Cardiac fibroblast (primary cell): Measurements from ENCODE around the gene HIF1A.

Experiments
- DNase-seq, 2 donors: peaks; one replicate each; pipeline versions ENCODE4 v3.0.0 to v3.0.0-alpha.2; 2010; ENCODE audit warnings: low read depth in 2 of 2
- H3K4me3 ChIP-seq, 2 donors: replicated peaks in 1 of 2; 1 replicate in 1 of 2; 2 replicates in 1 of 2; pipeline ENCODE4 v1.5.1; 2011; ENCODE audit warnings: low read depth in 2 of 2, low read length in 2 of 2, mild to moderate bottlenecking in 2 of 2, moderate library complexity in 1 of 2
- CTCF ChIP-seq: IDR thresholded peaks from one replicate; pipeline ENCODE4 v1.5.1; 2011; ENCODE audit warnings: low read depth, mild to moderate bottlenecking, low read length, inconsistent platforms

HIF1A gene

GRCh38 chr14:61694830-61695694 is at the start of gene HIF1A:
HIF1A (plus strand) TSS chr14:61695513; CDS start chr14:61695805, 292 bp downstream.
- peak; percentile 14 for TF ChIP-seq CTCF
- DNase-seq: peak; percentile 99 to 100
- peak within 1 kb of the TSS; percentile 82 for H3K4me3 ChIP-seq

GRCh38 chr14:61646366-61647116 is 48.8 kb upstream of the HIF1A start:
- DNase-seq: peak; percentile 52
- no peak for TF ChIP-seq CTCF

GRCh38 chr14:61647704-61648103 is 47.6 kb upstream of the HIF1A start:
- TF ChIP-seq CTCF: no peak
- no peak for DNase-seq
- no peak overlapping the region for H3K4me3 ChIP-seq

More at GRCh38 chr14:61646366-61647116, 48.8 kb upstream of the HIF1A start:
- no peak overlapping the region for H3K4me3 ChIP-seq

- TF ChIP-seq CTCF: no peak
- DNase-seq: no peak
- H3K4me3 ChIP-seq: no peak overlapping the region
Observed at GRCh38 chr14:61648377-61648776, 46.9 kb upstream of the HIF1A start.

- H3K4me3 ChIP-seq: no peak overlapping the region
- DNase-seq: no peak
- TF ChIP-seq CTCF: no peak
Observed at GRCh38 chr14:61649283-61649682, 46.0 kb upstream of the HIF1A start.

GRCh38 chr14:61651355-61651754 is 44.0 kb upstream of the HIF1A start:
- TF ChIP-seq CTCF: no peak
- DNase-seq: no peak
- no peak overlapping the region for H3K4me3 ChIP-seq
